SIG-M5 treated with dmso at 0.1 percent for 504 hours (cell line): ENCODE measurements around the gene DDX10.
"Not testable (repeated sequence)": the region's sequence is repeated elsewhere in the genome, so short reads cannot be mapped to it uniquely, and the experiment has no call there.

Source experiments
- DNase-seq: peaks from one replicate; lab custom pipeline; 2025; ENCODE audit not compliant: unreplicated experiment; lab: John Stamatoyannopoulos, UW

Gene DDX10

DNA sequence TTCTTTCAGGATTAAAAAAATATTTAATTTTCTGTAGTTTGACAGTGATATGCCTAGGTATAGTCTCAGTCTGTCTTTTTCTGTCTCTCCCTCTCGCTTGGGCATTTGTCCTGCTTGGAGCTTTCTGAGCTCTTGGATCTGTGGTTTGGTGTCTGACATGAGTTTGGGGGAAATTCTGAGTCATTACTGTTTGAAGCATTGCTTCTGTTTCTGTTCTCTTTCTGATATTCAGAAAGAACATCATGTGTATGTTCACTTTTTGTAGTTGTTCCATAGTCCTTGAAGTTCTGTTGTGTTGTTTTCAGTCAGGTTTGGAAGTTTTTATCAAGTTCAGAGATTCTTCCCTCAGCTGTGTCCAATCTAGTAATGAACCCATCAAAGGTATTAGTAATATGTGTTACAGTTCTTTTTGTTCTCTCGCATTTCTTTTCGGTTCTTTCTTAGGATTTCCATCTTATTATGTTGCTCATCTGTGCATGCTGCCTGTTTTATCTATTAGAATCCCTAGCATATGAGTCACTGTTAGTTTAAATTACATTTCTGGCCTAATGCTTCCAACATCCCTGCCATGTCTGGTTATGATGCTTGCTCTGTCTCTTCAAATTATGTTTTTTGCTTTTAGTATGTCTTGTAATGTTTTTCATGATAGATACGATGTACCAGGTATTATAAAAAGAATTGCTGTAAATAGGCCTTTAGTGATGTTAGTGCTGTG, 48.4 kb downstream of the DDX10 start:
- DNase-seq = peak; percentile 13

DNA sequence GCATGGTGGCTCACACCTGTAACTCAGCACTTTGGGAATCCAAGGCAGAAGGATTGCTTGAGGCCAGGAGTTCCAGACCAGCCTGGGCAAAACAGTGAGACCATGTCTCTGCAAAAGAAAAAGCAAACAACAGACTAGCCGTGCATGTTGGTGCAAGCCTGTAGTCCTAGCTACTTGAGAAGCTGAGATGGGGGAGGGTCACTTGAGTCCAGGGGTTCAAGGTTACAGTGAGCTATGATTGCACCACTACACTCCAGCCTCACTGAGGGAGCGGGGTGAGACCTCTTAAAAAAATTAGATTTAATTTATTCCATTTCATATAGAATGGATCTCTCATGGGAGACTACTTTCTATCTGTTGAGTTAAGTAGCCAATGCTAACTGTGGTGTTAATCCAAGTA, 50.4 kb downstream of the DDX10 start:
- no peak for DNase-seq

DNA sequence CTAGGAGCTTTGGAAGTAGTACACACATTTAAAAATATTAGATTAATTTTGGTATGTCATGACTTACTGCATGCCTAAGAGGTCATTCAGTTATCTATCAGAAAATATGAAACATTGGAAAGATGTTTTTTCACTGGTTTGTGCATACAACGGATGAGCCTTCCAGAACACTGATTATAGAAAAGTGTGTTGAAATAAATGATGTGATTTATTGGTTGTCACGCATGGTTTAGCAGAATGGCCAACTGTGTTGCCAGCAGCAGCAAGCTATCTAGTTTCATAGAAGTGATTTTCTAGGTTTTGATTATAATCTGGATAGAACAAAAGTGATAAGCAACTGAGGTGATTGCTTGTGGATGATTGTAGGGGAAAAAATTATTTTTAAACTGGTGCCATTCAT, 53.6 kb downstream of the DDX10 start:
- no peak for DNase-seq

DNA sequence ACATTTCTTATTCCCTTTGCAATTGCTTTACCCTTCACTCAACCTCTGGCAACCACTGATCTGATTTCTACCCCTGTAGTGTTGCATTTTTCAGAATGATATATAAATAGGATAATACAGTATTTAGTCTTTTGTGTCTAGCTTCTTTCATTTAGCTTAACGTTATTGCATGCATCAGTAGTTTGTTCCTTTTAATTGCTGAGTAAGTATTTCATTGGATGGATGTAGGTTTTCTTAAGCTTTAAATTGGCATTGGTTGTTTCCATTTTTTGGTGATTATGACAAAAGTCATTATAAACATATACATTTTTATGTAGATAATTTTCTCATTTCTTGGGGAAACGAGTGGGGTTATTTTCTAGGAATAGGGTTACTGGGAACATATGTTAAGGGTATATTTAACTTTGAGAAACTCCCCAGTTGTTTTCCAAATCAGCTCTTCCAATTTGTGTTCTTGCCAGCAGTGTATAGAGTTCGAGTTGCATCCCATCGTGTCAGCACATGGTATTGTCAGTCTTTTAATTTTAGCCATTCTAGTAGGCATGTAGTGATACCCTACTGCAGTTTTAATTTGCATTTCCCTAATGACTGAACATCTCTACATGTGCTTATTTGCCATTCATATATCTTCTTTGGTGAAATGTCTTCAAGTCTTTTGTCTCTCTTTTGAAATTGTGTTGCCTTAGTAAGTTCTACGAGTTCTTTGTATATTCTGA, 60.3 kb downstream of the DDX10 start:
- DNase-seq = no peak

DNA sequence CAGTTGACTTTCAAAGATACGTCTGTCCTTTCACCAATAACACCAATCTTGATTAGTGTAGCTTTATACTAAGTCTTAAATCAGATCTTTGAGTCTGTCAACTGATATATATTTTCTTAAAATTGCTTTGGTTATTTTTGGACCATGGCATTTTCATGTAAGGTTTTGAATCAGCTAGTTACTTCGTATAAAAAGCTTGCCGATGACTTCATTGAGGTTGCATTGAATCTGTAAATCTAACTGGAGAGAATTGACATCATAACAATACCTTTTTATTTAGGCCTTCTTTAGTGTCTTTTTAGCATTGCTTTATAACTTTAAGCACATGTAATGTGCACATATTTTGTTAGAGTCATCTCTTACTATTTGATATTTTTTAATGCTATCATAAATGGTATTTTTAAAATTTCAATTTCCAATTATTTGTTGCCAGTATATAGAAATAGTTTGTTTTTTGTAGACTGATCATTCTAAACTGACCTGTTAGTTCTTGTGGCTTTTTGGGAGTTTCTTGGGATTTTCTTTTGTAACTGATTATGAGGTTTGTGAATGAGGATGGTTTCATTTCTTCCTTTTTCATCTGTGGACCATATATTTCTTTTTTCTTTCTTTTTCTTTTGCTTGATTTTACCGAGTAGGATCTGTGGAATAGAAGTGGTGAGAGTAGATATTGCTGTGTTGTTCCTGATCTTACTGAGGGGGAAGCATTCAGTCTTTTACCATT, 61.4 kb downstream of the DDX10 start:
- no peak for DNase-seq

DNA sequence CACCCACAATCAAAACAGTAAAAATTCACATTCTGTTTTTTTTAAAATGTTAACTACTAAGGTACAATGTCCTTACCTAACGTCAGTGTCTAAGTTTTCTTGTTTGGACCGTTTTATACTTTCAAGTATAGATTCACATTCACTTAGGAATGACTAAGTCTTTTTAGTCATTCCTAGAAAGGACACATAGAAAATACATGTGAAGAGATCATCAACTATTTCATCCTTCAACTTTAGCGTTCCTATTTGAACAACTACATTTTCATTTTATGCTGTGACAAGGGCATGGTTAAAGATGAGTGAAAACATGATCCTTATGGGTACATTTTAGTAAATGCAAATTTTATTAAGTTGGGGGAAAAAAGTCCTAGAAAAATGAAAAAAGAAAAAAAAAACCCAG, 62.8 kb downstream of the DDX10 start:
- DNase-seq = no peak

DNA sequence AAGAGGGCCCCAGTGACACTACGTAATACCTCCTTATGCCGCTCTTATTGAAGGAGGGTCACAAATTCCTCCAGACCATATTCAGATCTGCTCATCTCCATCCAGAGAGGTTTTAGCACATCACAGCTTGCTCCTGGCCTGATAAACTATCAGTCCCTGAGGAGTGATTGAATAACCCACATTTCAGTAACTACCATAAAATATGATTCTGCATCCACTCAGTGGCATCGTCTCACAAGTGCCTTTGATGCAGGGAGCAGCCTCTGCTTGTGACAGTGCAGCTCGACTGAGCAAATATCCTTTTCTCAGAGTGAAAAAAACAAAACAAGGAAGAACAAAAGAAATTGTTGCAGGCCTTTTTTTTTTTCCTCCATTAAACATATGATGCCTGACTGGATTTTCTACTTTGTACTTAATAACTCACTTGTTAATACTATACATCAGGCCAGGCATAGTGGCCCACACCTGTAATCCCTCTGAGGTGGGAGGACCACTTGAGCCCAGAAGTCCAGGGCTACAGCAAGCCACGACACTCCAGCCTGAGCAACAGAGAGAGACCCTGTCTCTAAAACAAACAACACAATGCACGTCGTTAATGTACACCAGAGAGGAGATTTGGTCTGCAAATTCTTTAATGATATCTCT, 64.5 kb downstream of the DDX10 start:
- no peak for DNase-seq

DNA sequence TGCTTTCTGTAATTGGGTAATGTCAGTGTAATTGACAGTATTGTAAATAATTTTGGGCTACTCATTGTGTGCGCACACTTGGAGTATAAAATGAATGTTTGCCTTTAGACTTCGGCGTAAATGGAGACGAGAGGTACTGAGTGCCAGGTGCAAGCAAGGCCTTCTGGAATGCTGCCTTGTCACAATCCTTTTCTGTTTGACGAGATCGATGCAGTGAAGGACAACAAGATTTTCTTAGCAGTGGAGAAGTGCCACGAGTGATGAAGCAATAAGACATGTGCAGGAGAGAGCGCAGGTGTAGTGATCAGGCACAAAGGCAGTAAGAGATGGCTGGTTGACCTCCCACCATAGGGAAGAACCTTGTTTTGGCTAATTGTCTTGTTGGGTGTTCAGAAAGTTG, 67.5 kb downstream of the DDX10 start:
- DNase-seq = no peak

DNA sequence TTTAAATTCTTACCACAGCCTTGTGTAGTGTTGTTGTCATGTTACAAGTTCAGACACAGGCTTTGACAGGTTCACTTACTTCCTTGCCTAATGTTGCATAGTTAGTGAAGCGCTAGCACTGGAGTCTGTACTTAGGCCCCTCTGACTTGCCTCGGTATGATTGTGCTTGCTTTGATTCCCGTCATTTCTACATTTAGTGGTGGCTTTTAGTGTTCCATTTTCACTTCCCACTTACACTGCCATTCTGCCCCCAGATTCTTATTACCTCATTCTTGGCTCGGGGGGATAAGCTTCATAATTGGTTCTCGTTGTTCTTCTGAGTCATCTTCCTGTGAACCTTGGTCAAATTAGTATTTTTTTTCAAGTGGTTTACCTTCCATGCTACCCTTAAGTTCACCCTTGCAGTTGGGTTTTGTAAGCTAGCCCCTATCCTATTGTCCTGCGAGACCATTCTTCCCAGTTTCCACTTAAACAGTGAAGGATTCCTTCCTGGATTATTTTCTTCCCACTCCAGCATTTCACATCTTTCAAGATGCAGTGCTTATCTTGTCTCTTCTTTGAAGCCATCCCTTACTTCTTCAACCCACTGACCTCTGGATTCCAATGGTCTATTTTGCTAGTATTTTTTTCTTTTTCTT, 68.7 kb downstream of the DDX10 start:
- DNase-seq = peak; percentile 93

DNA sequence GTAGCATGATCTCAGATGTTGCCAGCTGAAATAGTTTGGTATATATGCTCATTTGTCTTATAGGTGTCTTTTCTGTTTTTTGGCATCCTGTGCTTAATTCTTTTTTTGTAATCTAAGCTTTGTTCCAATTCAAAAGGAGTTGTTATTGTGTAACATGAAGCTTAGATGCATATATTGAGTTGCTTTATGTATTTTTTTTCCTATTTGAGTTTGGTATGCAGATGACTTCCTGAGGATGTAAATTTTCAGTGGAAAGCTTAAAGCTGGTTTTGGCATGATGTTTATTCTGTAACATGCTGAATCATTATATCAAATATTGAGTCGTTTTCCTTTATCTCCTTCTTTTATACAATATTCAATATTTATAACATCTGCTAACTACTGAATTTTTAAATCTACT, 69.4 kb downstream of the DDX10 start:
- no peak for DNase-seq

DNA sequence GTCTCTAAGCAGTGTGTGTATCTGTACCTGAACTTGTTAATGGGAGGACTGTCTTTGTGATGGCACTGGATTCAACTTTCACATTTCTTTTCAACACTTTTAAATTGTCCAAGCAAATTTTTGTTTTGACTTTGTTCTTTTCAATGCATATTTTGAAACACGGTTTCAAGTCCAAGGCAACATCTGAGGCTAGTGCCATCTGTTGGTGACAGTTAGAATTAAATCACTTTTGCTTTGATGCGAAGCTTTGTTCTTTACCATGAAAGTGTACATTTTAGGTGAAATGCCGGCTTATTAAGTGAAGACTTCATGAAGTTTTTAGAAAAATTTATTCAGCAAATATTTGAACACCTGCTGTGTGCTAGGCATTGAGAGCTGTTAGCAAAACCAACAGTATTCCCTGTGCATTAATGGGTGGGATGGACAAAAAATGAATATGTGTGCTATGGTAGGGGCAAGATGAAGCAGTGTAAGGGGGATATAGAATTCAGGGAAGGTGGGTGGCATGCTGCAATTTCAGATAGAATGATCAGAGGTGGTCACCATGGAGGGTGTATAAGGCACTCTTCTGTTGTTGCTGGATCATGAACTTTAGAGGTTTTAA, 70.2 kb downstream of the DDX10 start:
- DNase-seq = no peak

DNA sequence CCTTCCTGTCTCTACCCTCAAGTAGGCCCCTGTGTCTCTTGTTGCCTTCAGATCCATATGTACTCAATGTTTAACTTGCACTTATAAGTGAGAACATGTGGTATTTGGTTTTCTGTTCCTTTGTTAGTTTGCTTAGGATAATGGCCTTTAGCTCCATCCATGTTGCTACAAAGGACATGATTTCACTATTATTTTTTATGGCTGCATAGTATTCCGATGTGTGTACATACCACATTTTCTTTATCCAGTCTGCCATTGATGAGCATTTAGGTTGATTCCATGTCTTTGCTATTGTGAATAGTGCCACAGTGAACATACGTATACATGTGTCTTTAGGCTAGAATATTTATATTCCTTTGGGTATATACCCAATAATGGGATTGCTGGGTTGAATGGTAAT, 75.3 kb downstream of the DDX10 start:
- DNase-seq = not testable (repeated sequence)

DNA sequence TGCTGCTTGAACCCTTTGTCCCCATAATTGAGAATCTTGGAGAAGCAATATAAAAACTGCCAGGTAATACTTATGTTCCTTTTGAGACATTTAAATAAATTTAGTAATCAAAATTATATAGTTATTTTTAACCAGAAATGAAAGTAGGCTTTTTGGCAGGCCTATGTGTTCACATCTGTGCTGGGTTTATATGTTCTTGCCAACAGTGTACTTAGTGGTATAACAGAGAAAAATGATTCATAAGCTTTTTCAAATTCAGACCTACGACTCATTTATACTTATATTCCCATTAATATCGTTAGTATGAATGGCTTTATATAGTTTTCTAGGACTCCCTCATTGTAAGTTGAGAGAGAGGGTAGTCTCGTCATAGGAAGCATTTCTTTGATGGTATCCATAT, 79.0 kb downstream of the DDX10 start:
- no peak for DNase-seq

DNA sequence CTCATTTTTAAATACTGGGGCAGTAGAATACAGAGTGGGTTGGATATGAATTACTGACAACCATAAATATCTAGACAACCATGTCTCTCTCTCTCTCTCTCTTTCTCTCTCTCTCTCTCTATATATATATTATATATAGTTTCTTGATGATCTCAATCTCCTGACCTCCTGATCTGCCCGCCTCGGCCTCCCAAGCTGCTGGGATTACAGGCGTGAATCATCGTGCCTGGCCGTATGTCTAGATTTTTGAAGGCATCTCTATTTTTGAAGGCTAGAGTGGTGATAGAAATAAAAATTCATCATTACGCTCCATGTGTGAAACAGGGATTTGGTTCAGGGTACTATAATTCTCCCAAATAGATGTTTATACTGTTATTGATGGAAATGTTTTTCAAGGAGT, 84.1 kb downstream of the DDX10 start:
- DNase-seq = no peak

DNA sequence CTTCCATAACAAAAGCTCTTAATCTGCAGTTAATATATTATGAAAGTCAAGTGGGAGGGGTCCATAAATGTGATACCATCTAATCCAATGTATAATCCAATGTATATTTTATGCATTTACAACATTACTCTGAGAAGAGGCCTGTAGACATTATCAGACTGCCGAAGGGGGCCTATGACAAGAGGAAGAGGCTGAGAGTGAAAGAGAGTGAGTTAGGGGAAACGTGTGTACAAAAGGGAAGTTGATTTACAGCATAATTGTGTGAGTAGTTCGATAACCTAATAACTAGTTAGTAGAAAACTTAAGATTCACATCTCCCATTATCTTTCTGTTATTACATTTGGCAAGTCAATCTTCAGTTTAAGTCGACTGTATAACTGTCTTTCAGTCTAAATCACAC, 86.6 kb downstream of the DDX10 start:
- DNase-seq = peak; percentile 23

DNA sequence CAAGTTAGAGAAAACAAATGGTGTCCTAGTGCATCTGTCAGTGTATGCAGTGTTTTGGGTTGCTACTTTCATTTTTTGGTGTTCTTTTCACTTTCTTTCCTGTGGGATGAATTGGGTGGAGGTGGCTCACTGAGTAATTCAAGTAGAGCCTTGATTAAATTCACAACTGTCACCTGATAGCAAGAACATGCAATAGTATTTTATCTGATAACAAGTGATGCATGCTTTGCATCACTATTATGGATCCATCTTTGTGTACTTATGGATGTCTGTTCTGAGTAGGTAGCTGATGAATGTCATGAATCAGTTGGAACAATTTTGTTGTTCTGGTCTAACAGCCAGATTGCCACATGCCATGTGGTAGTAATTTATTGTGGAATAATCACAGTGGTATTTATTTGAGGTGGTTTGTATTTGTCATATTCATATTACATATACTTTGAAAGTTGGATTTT, 87.5 kb downstream of the DDX10 start:
- DNase-seq = no peak

DNA sequence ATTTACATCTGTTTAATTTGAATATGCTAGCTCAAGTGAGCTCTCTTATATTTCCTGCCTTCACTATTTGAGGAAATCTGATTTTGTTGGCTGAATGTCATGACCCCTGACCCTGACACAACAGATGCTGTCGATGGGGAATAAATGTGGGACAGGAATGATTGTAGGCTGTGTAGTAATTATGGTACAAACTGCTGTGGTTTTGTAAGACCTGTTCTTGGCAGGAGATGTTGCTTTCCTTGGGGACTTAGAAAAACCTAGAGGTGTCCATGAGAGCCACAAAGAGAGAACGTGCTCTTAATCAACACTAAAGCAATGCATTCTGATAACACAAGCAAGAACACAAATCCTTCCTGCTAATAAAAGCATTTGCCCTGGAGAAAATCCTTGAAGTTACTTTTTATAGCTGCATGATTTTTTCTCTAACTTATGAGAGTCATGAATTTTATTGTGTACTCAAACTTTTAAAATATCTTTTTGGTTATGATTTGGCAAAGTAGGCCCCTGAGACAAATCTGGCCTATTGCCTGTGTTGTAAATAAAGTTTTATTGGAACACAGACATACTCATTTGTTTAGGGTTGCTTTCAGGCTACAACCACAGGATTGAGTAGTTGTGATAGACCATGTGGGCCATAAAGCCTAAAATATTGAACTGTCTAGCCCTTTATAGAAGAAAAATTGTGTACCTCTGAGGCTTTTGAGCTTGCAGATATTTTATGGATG, 90.2 kb downstream of the DDX10 start:
- DNase-seq = no peak

DNA sequence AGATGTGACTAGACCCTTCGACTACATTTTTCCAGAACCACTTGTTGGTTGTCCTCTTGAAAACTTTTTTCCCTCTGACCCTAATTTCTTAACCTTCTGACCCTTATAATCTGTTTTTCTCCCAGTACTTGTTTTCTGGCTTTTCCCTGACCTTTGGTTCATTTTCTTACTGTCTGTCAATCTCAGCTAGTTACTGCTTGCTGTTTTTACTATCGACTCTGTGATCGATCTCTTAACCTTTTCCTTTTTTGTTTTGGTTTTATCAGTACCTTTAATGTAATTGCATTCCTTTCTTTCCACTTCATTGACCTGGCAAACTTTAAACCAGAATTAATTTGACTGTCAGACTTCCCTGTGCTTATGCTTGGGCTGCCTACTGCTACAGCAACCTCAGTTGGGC, 92.8 kb downstream of the DDX10 start:
- no peak for DNase-seq

DNA sequence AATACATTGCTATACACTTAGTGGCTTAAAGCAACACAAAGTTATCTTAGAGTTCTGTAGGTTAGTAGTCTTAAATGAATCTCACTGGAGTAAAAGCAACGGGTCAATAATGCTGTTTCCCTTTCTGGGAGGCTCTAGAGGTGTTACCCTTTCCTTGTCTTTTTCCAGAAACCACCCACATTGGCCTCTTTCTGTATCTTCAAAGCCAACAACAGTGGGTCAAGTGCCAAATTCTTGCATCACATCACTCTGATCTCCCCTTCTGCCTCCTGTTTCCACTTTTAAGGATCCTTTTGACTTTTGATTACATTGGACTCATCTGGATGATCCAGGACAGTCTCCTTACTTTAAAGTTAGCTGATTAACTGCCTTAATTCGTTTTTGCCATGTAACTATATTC, 93.6 kb downstream of the DDX10 start:
- no peak for DNase-seq

DNA sequence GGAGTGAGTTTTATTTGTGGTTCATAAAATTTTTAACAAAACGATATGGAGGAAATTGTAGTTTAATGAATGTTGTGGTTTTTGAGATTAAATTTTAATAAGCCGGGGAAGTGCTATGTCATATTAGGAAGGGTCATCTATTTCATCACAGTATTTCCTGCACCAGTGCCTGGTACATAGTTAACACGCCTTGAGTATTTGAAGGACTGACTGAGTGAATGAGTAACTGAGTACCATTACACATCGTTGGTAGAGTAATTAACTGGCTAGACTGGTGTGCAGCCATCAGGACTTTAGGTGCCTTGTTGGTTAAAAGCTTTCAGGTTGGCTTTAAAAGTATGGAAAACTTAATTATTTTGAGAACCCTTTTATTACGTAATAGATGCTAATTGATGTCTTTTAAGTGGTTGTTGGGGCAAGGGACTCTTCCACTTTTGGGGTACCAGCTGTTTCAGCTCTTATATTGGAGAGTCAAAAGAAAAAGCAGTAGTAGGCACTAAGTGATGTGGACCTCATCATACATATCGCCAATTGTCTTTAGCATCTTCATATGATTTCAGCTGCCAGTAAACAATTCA, 101.8 kb downstream of the DDX10 start:
- DNase-seq = no peak
